ENCODE data around the gene SCGB1C1.
A peak's percentile ranks its signal among the peaks of the same experiment; 100 is the strongest.

SCGB1C1 gene

DNA sequence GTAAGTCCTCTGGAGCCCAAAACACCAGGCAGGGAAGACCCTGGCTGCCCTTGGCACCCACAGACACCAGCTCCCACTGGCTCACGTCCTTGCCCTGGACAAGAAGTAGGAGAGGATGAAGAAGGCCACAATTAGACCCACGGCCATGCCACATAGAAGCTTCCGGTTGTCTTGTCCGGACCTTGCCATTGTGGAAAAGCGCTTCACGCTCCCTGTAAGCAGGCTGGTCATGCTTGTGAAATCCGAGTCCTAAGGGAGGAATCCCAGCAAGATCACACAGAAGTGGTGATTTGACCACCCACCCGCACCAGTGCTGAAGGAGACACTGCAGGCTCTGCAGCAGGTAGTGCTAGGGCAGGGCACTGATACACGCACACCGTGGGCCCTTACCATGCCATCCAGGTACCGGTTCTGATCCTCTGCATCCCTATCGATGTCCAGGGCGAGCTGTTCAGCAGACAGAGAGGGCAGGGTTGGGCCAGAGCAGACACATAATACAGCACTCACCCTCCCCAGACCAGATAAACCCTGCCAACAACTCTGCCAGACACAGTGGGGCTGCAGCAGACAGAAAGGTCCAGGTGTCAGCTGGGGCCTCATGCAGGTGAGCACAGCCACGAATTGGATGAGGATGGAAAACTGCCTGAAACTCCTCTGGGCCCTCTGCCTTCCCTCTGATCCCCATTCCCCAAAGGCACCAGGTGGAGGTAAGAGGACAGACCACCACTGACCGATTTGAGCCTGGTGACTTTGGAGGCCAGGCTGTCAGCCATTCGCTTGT lies 12.5 kb downstream of the SCGB1C1 start:
- DNase-seq (ENCODE audit: low read depth in 3 of 3) = no peak

DNA sequence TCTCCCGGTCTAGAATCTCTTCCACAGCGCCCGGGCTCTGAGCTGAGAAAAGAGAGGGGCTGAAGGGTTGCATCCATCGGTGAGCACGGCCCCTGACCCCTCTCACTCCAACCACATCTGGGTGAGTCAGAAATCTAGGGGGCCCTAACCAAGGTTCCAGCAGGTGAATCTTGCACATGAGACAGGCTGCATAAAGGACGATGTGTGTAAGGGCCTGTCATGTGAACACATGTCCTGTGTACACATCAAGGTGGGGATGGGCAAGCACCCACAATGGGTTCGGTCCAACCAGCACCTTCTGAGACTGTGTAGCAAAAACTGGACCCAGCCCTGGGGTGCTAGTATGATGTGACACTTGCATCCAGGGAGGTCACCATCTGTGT lies 13.1 kb downstream of the SCGB1C1 start:
- no peak for DNase-seq (ENCODE audit: low read depth in 3 of 3)

DNA sequence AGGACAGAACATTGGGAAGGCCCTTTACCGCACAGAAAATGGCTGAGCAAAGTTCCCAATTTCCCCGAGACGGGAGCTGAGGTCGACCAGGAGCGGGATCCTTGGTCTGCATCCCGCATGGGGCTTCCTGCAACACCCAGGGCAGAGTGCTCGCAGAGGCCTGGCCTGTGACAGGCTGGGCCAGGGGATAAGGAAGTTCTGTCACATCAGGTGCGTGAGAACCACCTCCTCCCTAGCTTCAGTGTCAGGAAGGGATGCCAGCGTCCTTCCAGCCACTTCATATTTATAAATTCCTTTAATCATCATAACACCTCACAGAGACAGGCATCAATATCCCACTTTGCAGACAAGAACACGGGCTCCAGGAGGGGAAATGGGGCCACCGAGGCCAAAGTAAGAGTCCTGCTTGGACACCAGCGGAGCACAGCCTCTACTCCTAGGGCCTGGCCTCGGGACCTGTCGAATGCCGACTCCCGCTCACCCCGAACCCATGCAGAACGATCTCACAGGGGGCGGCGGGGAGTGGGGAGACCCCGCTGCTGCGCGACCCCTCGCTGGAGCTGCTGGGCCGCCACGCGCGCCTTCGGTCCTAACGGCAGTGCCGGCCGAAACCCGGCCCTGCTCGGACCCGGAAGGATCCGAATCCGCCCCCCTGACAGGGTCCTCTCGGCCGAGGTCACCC lies 13.8 kb downstream of the SCGB1C1 start:
- no peak for DNase-seq (ENCODE audit: low read depth in 3 of 3)

DNA sequence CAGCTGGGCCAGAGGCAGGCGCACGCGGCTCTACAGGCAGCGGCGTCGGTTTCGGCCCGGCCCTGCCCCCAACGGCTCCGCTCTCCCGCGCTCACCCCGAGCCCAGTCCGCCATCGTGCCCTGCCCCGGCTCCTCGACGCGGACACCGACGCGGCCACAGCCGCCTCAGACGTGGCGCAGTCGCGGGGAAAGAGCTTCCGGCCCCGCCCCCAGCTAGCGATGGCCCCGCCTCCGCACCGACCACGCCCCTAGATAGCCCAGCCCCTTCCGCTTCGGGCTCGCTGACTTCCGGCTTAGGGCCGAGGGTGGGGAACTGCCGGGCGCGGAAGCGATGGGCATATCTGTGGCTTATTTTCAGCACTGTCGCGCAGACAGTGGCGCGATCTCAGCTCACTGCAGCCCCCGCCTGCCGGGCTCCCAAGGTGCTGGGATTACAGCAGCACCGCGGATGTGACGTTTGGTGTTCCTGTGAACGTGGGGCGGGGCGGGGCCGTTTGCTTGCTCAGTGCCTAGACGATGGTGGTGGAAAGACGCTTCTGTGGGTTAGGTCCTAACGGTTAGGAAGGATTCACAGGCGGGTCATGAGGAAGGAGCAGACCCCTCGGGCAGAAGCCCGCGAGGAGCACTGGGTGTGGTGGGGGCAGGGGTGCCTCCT lies 14.5 kb downstream of the SCGB1C1 start, which contains the start of the genes BET1L and RIC8A:
TSS of gene BET1L (minus strand) at position 192 of the 655 bp plus-strand sequence. CDS start at position 114, 78 bp downstream.
TSS of gene RIC8A (plus strand) at position 501 of the 655 bp plus-strand sequence. CDS start 1,147 bp downstream, outside the sequence.
- peak; percentile 88 to 94 (median 94) for DNase-seq (ENCODE audit: low read depth in 3 of 3)

DNA sequence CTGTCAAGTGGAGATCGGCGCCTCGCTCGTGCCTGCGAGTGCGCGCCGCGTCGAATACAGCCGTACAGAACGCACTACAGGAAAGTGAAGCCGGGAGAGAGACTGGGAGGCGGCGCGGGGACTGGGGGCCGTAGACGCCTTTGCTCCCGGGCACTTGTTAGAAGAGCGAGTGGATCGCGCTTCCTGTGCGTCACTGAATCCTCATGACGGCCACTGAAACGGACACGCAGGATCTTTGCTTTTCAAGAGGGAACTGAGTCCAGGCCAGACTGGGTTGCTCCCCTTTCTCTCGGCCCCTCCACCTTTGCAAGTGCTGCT lies 14.9 kb downstream of the SCGB1C1 start:
- no peak for DNase-seq (ENCODE audit: low read depth in 3 of 3)

DNA sequence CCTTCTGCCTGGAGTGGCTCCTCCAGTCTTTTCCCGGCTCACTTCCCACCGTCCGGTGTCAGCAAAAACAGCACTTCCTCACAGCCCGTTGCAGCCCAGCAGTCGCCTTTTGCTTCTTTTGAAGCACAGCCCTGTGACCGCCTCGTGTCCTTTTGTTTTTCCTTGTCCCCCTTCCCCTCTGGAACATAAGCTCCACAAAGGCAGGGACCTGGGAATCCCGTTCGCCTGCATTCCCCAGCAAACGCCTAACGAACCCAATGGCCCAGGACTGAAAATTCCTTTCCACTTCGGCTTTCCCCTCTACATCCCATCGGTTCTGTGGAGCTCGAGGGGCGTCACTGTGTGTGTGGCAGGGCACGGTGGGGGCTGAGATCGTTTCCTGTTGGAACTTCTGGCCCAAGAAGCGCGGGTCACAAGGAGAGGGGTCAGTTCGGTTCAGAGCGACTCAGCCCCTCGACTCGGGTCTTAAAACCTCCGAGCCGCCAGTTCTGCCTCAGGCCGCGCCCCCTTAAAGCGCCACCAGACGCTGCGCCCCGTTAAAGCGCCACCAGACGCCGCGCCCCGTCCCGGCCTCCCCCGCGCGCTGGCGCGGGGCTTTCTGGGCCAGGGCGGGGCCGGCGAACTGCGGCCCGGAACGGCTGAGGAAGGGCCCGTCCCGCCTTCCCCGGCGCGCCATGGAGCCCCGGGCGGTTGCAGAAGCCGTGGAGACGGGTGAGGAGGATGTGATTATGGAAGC lies 15.5 kb downstream of the SCGB1C1 start:
- peak; percentile 59 to 68 (median 66) for DNase-seq (ENCODE audit: low read depth in 3 of 3)

DNA sequence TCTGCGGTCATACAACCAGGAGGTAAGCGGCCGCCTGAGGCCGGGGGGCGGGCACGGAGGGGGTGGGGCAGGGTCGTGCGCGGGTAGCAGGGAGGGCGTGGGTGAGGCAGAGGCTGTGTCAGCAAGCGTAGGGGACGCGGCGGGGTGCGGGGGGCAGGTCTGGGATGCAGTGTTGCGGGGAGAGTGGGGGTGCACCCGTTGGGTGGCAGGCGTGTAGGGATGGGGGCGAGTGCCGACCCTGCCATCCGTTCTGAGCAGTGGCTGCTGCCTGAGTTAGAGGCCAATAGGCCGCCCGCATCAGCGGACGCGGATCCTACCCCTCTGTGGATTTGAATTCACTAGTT lies 16.0 kb downstream of the SCGB1C1 start:
- peak in 1 of 3 experiments; percentile 47 for DNase-seq (ENCODE audit: low read depth in 3 of 3)

DNA sequence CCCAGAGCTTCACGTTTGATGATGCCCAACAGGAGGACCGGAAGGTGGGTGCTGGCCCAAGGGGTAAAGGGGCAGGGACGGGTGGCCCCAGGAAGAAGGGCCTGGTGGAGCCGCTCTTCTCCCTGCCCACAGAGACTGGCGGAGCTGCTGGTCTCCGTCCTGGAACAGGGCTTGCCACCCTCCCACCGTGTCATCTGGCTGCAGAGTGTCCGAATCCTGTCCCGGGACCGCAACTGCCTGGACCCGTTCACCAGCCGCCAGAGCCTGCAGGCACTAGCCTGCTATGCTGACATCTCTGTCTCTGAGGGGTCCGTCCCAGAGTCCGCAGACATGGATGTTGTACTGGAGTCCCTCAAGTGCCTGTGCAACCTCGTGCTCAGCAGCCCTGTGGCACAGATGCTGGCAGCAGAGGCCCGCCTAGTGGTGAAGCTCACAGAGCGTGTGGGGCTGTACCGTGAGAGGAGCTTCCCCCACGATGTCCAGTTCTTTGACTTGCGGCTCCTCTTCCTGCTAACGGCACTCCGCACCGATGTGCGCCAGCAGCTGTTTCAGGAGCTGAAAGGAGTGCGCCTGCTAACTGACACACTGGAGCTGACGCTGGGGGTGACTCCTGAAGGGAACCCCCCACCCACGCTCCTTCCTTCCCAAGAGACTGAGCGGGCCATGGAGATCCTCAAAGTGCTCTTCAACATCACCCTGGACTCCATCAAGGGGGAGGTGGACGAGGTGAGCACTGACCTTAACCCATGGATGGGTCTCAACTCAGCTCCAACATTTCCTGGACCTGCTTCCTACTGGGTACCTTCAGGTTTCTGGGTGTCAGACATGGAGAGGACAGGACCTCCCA lies 16.6 kb downstream of the SCGB1C1 start:
- DNase-seq (ENCODE audit: low read depth in 3 of 3) = no peak

DNA sequence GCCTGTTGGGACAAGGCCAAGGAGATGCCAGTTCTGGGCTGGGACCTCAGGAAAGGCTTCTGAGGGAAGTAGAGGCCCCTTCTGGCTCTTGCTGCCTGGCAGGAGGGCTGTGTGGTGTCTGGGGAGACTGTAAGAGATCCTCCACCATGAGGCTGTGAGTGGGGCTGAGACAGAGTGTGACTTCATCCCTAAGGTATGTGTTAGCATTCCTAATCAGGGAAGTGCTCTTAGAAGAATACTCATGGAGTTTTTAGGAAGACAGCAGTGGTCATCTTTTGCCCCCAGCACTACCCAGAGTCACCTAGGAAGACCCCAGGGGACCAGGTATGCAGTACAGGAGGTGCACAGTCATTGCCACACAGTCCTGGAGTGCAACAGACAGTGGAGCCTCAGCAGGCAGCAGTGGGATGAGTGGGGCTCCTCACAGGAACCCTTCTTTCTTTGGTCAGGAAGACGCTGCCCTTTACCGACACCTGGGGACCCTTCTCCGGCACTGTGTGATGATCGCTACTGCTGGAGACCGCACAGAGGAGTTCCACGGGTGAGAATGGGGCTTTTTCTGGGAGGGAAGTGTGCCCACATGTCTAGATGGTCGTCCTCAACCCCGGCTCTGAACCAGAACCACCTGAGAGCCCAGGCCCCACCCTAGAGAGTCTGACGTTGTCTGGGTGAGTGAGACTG lies 17.4 kb downstream of the SCGB1C1 start:
- no peak for DNase-seq (ENCODE audit: low read depth in 3 of 3)

DNA sequence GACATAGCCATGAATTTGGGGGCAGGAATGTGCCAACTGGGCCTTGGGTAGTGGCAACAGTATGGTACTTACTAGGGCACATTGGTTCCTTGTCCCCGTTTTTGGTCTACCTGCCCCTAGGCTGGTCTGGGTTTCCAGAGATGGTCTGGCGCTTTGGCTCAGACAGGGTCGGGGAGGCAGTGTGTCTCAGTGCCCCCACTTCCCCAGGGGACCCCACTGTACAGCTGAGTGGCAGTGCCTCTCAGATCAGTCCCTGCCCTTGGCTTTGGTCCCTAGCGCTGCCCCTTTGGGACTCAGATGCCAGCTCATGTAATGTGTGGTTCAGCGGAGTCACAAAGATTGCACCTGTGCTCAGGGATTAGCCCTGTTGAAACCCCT lies 17.9 kb downstream of the SCGB1C1 start:
- DNase-seq (ENCODE audit: low read depth in 3 of 3) = no peak

DNA sequence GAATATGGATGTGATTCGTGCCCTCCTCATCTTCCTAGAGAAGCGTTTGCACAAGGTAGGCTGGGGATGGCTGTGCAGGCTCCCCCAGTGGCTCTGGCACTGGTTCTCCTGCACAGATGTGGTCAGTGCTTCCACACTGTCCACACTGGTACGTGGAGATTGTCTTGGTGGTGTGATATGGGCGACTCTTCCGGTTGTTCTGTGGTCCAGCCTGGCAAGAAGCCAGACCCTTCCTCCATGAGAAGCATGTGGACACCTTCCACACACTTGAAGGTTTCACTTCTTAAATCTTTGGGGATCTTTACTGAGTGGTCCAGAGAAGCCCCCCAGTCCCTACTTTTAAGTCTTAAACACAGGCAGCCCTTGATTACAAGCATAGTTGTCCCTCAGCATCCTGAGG lies 18.4 kb downstream of the SCGB1C1 start:
- DNase-seq (ENCODE audit: low read depth in 3 of 3) = no peak

DNA sequence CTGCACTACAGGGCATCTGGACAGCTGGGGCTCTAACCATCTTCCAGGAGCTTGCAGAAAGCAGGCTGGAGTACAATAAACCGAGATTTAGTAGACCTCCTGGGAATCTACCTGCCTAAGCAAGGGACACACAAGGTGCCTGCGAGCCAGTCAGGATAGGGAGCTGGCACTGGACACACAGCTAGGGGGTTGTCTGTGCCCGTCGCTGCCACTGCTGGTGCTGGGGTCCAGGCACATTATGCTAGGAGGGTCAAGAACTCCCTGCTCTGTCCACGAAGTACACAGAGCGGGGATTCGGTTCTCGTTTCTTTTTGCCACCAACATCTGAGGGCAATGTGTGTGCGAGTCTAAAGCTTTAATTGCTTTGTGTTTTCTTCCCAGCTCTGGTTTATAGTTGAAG lies 18.9 kb downstream of the SCGB1C1 start:
- no peak for DNase-seq (ENCODE audit: low read depth in 3 of 3)

DNA sequence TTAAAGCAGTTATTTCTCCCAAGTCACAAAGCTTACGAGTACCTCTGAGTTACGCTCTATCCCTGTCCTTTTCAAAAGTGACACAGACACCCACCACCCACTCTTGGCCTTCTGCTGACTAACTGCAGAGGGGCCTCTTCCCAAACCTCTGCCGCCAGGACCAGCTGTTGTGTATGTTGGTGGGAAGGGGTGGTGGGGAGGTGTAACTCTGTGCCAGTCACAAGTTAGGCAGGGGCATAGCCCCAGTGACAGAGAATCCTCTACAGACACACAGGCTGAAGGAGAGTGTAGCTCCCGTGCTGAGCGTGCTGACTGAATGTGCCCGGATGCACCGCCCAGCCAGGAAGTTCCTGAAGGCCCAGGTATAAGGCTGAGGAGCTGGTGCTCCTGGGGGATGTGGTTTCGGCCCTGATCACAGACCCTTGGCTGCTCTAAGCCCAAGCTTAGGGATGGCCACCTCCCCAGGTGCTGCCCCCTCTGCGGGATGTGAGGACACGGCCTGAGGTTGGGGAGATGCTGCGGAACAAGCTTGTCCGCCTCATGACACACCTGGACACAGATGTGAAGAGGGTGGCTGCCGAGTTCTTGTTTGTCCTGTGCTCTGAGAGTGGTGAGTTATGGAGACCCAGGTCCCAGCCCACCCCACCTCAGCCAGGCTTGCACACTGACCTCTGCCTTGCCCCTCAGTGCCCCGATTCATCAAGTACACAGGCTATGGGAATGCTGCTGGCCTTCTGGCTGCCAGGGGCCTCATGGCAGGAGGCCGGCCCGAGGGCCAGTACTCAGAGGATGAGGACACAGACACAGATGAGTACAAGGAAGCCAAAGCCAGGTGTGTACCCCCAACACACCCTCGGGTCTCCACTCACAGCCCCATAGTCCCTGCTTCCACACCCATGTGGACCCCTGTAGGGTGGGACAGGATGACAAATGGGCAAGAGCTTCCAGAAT lies 19.5 kb downstream of the SCGB1C1 start:
- no peak for DNase-seq (ENCODE audit: low read depth in 3 of 3)

DNA sequence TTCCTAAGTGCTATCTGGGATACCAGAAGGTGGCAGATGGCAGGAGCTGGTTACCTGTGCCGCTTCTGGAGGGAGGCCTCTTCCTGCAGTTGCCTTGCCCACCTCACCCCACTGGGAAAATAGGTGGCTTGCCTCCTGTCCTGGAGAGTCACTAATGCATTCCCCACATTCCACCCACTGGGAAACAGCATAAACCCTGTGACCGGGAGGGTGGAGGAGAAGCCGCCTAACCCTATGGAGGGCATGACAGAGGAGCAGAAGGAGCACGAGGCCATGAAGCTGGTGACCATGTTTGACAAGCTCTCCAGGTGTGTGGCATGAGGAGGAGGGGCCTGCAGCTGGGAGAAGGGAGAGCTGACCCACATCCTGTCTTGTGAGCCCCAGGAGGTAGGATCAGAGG lies 20.2 kb downstream of the SCGB1C1 start:
- no peak for DNase-seq (ENCODE audit: low read depth in 3 of 3)

DNA sequence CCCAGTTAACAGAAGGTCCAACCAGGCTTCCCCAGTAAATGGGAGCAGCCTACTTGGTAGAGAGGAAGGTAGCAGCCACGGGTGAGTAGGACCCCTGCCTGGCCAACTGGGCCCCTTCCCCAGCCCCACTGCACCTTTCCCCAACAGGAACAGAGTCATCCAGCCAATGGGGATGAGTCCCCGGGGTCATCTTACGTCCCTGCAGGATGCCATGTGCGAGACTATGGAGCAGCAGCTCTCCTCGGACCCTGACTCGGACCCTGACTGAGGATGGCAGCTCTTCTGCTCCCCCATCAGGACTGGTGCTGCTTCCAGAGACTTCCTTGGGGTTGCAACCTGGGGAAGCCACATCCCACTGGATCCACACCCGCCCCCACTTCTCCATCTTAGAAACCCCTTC lies 21.2 kb downstream of the SCGB1C1 start:
- DNase-seq (ENCODE audit: low read depth in 3 of 3) = no peak

DNA sequence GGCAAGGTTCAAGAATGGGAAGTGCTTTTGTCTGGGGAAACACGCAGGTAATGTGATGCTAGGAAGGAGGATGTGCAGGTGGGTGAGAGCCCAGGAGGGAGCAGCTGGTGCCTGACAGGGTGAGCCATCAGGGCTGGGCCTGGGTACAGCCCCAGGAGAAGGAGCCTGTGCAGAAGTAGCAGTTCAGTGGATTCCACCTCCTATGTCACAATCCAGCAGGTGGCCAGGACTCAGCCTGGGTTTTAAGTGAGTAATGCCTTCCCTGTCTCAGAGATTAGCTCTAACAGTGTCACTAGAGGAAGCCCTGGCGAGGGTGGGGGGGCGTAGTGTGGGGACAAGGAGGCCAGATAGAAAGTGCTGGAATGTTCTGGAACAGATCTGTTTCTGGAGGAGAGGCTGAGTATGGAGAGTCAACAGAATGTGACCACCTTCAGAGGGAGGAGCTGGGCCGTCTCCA lies 22.7 kb downstream of the SCGB1C1 start:
- DNase-seq (ENCODE audit: low read depth in 3 of 3) = no peak

DNA sequence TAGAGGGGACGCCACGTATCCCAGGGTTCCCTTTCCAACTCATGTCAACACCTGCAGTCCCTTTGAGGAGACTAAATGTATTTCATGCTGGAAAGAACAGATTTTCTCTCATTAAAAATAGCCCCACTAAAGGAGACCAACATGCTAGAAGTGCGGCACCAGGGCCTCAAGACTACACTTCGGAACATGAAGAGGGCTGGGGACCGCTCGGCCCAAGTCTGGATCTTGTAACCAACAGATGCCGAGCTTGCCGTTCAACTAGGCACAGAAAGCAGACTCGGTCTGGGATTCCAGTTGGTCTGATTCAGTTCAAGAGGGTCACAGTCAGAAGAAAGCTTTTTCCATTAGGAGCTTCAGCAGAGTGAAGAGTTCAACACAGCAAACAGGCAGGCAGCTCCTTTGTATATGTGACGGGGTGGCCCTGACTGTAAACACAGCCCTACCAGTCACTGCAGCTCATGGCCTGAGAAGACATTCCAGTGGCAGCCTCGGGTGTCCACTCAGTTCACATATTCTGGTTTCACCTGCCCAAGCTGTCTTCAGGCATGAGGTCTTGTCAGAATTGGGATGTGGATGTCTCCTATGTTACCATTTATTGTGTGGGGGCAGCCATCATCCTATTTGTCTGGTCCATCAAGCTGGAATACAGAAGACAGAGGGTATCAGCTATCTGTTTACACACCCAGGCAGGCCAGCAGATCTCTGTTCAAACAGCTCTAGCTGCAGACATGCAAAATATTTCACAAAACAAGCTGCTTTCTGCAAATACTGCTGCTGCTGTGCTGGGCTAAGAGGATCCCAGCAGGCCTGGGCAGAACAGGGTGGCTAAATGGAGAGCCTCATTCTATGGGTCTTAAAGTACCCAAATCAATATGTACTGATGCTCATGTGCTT lies 23.4 kb downstream of the SCGB1C1 start:
- no peak for DNase-seq (ENCODE audit: low read depth in 3 of 3)

DNA sequence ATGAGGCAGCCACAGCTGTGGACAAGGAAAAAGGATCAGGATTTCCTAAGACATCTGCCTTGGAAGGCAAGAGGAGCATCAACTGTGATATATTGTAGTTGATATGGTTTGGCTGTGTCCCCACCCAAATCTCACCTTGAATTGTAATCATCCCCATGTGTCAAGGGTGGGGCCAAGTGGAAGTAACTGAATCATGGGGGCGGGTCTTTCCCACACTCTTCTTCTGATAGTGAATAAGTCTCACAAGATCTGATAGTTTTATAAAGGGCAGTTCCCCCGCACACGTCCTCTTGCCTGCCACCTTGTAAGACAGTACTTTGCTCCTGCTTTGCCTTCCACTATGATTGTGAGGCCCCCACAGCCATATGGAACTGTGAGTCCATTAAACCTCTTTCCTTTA lies 24.8 kb downstream of the SCGB1C1 start:
- no peak for DNase-seq (ENCODE audit: low read depth in 3 of 3)
